Coronary artery (tissue), 2 donors: ENCODE measurements around the gene PIP4K2A.

Experiments
- DNase-seq: peaks from one replicate; pipeline ENCODE4 v3.0.0-alpha.2; 2017; ENCODE audit warnings: low spot score
- H3K27ac ChIP-seq, 2 donors: fragments of 200-600 bp; sonication (generic); one replicate each; pipeline ENCODE4 v1.5.1; 2016 to 2019
- H3K4me3 ChIP-seq: fragments of 200-600 bp; sonication (generic); 2 replicates; pipeline ENCODE4 v1.5.1; 2016; ENCODE audit warnings: mild to moderate bottlenecking, moderate library complexity
- CTCF ChIP-seq: fragments of 200-600 bp; sonication (generic); IDR thresholded peaks from one replicate; pipeline ENCODE4 v1.5.1; 2019; ENCODE audit warnings: antibody characterized with exemption

PIP4K2A gene

GRCh38 chr10:22704942-22705341 is 9.4 kb downstream of the PIP4K2A start:
- no peak for DNase-seq
- TF ChIP-seq CTCF: no peak
- Histone ChIP-seq H3K4me3 (no peak overlapping the region), H3K27ac (peak overlapping the region in 1 of 2 donors; percentile 51)

- Histone ChIP-seq H3K4me3 (no peak overlapping the region), H3K27ac (peak overlapping the region in 1 of 2 donors; percentile 51)
- no peak for DNase-seq
- TF ChIP-seq CTCF: no peak
Observed at GRCh38 chr10:22704471-22704911, 9.9 kb downstream of the PIP4K2A start.

GRCh38 chr10:22702348-22702747 is 12.0 kb downstream of the PIP4K2A start:
- DNase-seq: no peak
- no peak for TF ChIP-seq CTCF
- Histone ChIP-seq H3K27ac (no peak overlapping the region), H3K4me3 (no peak overlapping the region)

- H3K27ac ChIP-seq: no peak overlapping the region
- TF ChIP-seq CTCF: no peak
- H3K4me3 ChIP-seq: no peak overlapping the region
- DNase-seq: no peak
Observed at GRCh38 chr10:22701132-22701826, 13.1 kb downstream of the PIP4K2A start.

- no peak for TF ChIP-seq CTCF
- Histone ChIP-seq H3K4me3 (no peak overlapping the region), H3K27ac (no peak overlapping the region)
- no peak for DNase-seq
Observed at GRCh38 chr10:22700489-22700888, 13.9 kb downstream of the PIP4K2A start.

GRCh38 chr10:22699976-22700375 is 14.4 kb downstream of the PIP4K2A start:
- no peak for DNase-seq
- no peak for TF ChIP-seq CTCF
- H3K4me3 ChIP-seq: no peak overlapping the region
- no peak overlapping the region for H3K27ac ChIP-seq

- H3K27ac ChIP-seq: no peak overlapping the region
- TF ChIP-seq CTCF: no peak
- no peak for DNase-seq
- no peak overlapping the region for H3K4me3 ChIP-seq
Observed at GRCh38 chr10:22698941-22699440, 15.4 kb downstream of the PIP4K2A start.
